IMR-90 (cell line): ENCODE measurements around the gene DGKB. TPM values are rescaled to one million over a fixed set of nuclear protein-coding genes. Genes with fewer than 3 reads are reported as not detected.

Source experiments
- ATAC-seq: fragments of 200-7000 bp; cut with Tn5 transposase; 2 replicates; pipeline ENCODE4 v1.9.1; 2020; ENCODE audit warnings: low read depth, mild to moderate bottlenecking, moderate library complexity
- BruUV-seq: library from RNA; stranded (reverse); fragments of 400-500 nt; replicated peaks from 2 replicates; lab custom pipeline; 2021; lab: Mats Ljungman, UMichigan
- CTCF ChIA-PET: fragments of 300-600 bp; formaldehyde crosslinking; extraction: SDS; loops from one replicate; lab custom pipeline; 2021; ENCODE audit warnings: antibody characterized with exemption; lab: Yijun Ruan, JAX
- POLR2A ChIA-PET: fragments of 300-600 bp; sonication (Branson Sonifier 250); formaldehyde crosslinking; loops from one replicate; lab custom pipeline; 2022; ENCODE audit warnings: antibody characterized with exemption; ENCODE audit not compliant: unreplicated experiment; lab: Charles Lee
- DNase-seq: peaks from one replicate; pipeline ENCODE4 v3.0.0; 2013
- H2AFZ ChIP-seq: replicated peaks from 2 replicates; pipeline ENCODE3; 2013; ENCODE audit warnings: low read length, mild to moderate bottlenecking; ENCODE audit not compliant: poor library complexity
- H2AK5ac ChIP-seq: 2 replicates; pipeline ENCODE4 v1.6.1; 2013; ENCODE audit warnings: low read depth, low read length, inconsistent platforms
- H2AK9ac ChIP-seq: replicated peaks from 2 replicates; pipeline ENCODE3; 2013; ENCODE audit warnings: mild to moderate bottlenecking, low read depth, low read length, moderate library complexity; ENCODE audit not compliant: poor library complexity
- H2BK120ac ChIP-seq: 2 replicates; pipeline ENCODE4 v1.6.1; 2013; ENCODE audit warnings: low read depth, low read length, inconsistent platforms
- H2BK15ac ChIP-seq: 3 replicates; pipeline ENCODE4 v1.6.1; 2013; ENCODE audit warnings: low read depth, low read length, inconsistent platforms
- H2BK20ac ChIP-seq: 2 replicates; pipeline ENCODE4 v1.6.1; 2013; ENCODE audit warnings: low read depth, mild to moderate bottlenecking, inconsistent platforms, low read length, moderate library complexity
- H2BK5ac ChIP-seq: 2 replicates; pipeline ENCODE4 v1.6.1; 2013; ENCODE audit warnings: mild to moderate bottlenecking, low read depth, low read length, inconsistent platforms; ENCODE audit not compliant: poor library complexity, severe bottlenecking
- H3K14ac ChIP-seq: replicated peaks from 2 replicates; pipeline ENCODE4 v1.6.1; 2013; ENCODE audit warnings: low read depth, low read length, inconsistent platforms
- H3K18ac ChIP-seq: 2 replicates; pipeline ENCODE4 v1.6.1; 2013; ENCODE audit warnings: low read depth, low read length, control low read depth
- H3K23ac ChIP-seq: 2 replicates; pipeline ENCODE4 v1.6.1; 2013; ENCODE audit warnings: low read depth, low read length, inconsistent platforms
- H3K27ac ChIP-seq: 2 replicates; pipeline ENCODE4 v1.5.1; 2013; ENCODE audit warnings: mild to moderate bottlenecking, control low read depth, low read length; ENCODE audit not compliant: insufficient read depth
- H3K27me3 ChIP-seq: 2 replicates; pipeline ENCODE4 v1.6.1; 2013; ENCODE audit warnings: low read length; ENCODE audit not compliant: control insufficient read depth, insufficient read depth
- H3K36me3 ChIP-seq: 2 replicates; pipeline ENCODE4 v1.6.1; 2013; ENCODE audit warnings: low read length, mixed read lengths; ENCODE audit not compliant: control insufficient read depth, insufficient read depth
- H3K4ac ChIP-seq: 2 replicates; pipeline ENCODE4 v1.6.1; 2013; ENCODE audit warnings: low read depth, low read length, inconsistent platforms
- H3K4me1 ChIP-seq: 2 replicates; pipeline ENCODE4 v1.6.1; 2013; ENCODE audit warnings: low read length, mixed read lengths; ENCODE audit not compliant: control insufficient read depth, insufficient read depth
- H3K4me2 ChIP-seq: 2 replicates; pipeline ENCODE4 v1.6.1; 2013; ENCODE audit warnings: low read depth, mild to moderate bottlenecking, control low read depth, low read length, moderate library complexity
- H3K4me3 ChIP-seq: 2 replicates; pipeline ENCODE4 v1.5.1; 2013; ENCODE audit warnings: low read depth, mild to moderate bottlenecking, control low read depth, low read length, moderate library complexity; ENCODE audit not compliant: insufficient read depth
- H3K56ac ChIP-seq: 2 replicates; pipeline ENCODE4 v1.6.1; 2013; ENCODE audit warnings: low read length, inconsistent platforms; ENCODE audit not compliant: insufficient read depth; ENCODE audit errors: extremely low read depth
- H3K79me1 ChIP-seq, 2 experiments: 2 replicates each; pipeline ENCODE4 v1.6.1; 2013; ENCODE audit warnings: low read length in 2 of 2, inconsistent platforms in 1 of 2, low read depth in 1 of 2
- H3K9ac ChIP-seq: 2 replicates; pipeline ENCODE4 v1.6.1; 2013; ENCODE audit warnings: low read depth, low read length, control low read depth
- H3K9me1 ChIP-seq: 2 replicates; pipeline ENCODE4 v1.6.1; 2013; ENCODE audit warnings: low read length, inconsistent platforms; ENCODE audit not compliant: insufficient read depth
- H3K9me3 ChIP-seq: 2 replicates; pipeline ENCODE4 v1.6.1; 2013; ENCODE audit warnings: low read length; ENCODE audit not compliant: control insufficient read depth, insufficient read depth
- H4K20me1 ChIP-seq: 2 replicates; pipeline ENCODE4 v1.6.1; 2013; ENCODE audit warnings: low read length, inconsistent platforms; ENCODE audit not compliant: insufficient read depth
- H4K5ac ChIP-seq: 2 replicates; pipeline ENCODE4 v1.6.1; 2013; ENCODE audit warnings: mild to moderate bottlenecking, low read depth, low read length, control low read depth
- H4K8ac ChIP-seq, 2 experiments: 2 replicates each; pipeline ENCODE4 v1.6.1; 2013; ENCODE audit warnings: low read depth in 2 of 2, low read length in 2 of 2, control low read depth in 1 of 2, inconsistent platforms in 1 of 2
- H4K91ac ChIP-seq: 2 replicates; pipeline ENCODE4 v1.6.1; 2013; ENCODE audit warnings: low read depth, low read length, inconsistent platforms; ENCODE audit not compliant: insufficient read depth
- BHLHE40 ChIP-seq: fragments of 150-350 bp; IDR thresholded peaks from 2 replicates; pipeline ENCODE4 v1.6.1; 2016; ENCODE audit warnings: mild to moderate bottlenecking, low read depth, low read length
- CEBPB ChIP-seq: IDR thresholded peaks from 2 replicates; pipeline ENCODE4 v1.6.1; 2012; ENCODE audit warnings: low read depth, low read length, improper control_type of control experiment
- CHD1 ChIP-seq: IDR thresholded peaks from 2 replicates; pipeline ENCODE4 v1.6.1; 2012; ENCODE audit warnings: low read depth, low read length, improper control_type of control experiment
- FOS ChIP-seq: fragments of 150-350 bp; IDR thresholded peaks from 2 replicates; pipeline ENCODE4 v1.6.1; 2016; ENCODE audit warnings: low read depth, low read length
- MAFK ChIP-seq: IDR thresholded peaks from 2 replicates; pipeline ENCODE4 v1.6.1; 2012; ENCODE audit warnings: low read depth, low read length, improper control_type of control experiment
- MAZ ChIP-seq: IDR thresholded peaks from 2 replicates; pipeline ENCODE4 v1.6.1; 2012; ENCODE audit warnings: low read depth, mild to moderate bottlenecking, low read length, improper control_type of control experiment, moderate library complexity, borderline replicate concordance
- MXI1 ChIP-seq: IDR thresholded peaks from 2 replicates; pipeline ENCODE4 v1.6.1; 2012; ENCODE audit warnings: low read depth, mild to moderate bottlenecking, low read length, moderate library complexity, borderline replicate concordance
- NFE2L2 ChIP-seq: fragments of 150-350 bp; IDR thresholded peaks from 2 replicates; pipeline ENCODE4 v1.6.1; 2016; ENCODE audit warnings: low read depth, mild to moderate bottlenecking, low read length
- POLR2A ChIP-seq: IDR thresholded peaks from 2 replicates; pipeline ENCODE4 v1.6.1; 2012; ENCODE audit warnings: mild to moderate bottlenecking, low read depth, low read length
- RAD21 ChIP-seq: IDR thresholded peaks from 2 replicates; pipeline ENCODE4 v1.6.1; 2012; ENCODE audit warnings: low read length, improper control_type of control experiment
- RCOR1 ChIP-seq: IDR thresholded peaks from 2 replicates; pipeline ENCODE4 v1.6.1; 2012; ENCODE audit warnings: mild to moderate bottlenecking, low read length, improper control_type of control experiment; ENCODE audit not compliant: insufficient replicate concordance
- RFX5 ChIP-seq: IDR thresholded peaks from 2 replicates; pipeline ENCODE4 v1.8.0; 2012; ENCODE audit warnings: low read depth, mild to moderate bottlenecking, low read length, moderate library complexity
- SMC3 ChIP-seq: fragments of 150-350 bp; IDR thresholded peaks from 2 replicates; pipeline ENCODE4 v1.6.1; 2016; ENCODE audit warnings: low read depth, mild to moderate bottlenecking, antibody characterized with exemption, low read length, moderate library complexity
- WGBS, 2 experiments: methylation state at CpG; one replicate each; pipeline versions ENCODE4 v1.1.5 to v1.1.7; 2013; ENCODE audit warnings: missing lambda C conversion rate in 2 of 2; ENCODE audit not compliant: insufficient read length in 1 of 2; ENCODE audit errors: extremely low coverage in 2 of 2; 5-methylcytosine and 5-hydroxymethylcytosine counted together
- dilution Hi-C: fragments of 300-500 bp; cut with HindIII; formaldehyde crosslinking; loops from one replicate; pipeline ENCODE4 v1.14.3; 2018; ENCODE audit warnings: low sequenced_read_pairs; ENCODE audit not compliant: unreplicated experiment
- in situ Hi-C: fragments of 300-500 bp; cut with MboI; formaldehyde crosslinking; loops from 3 replicates; pipeline ENCODE4 v1.14.3; 2019; ENCODE audit warnings: low sequenced_read_pairs, inconsistent platforms, mixed read lengths
- intact Hi-C: fragments of 100-400 bp; cut with micrococcal nuclease; formaldehyde crosslinking; loops from 2 replicates; pipeline ENCODE4 v1.10.0; 2022
- polyA plus RNA-seq, 3 experiments: library from polyadenylated mRNA; depleted of rRNA; stranded (reverse); fragments of >200 nt; gene quantifications; 2 replicates each; pipeline ENCODE4 v1.2.3, GENCODE V29; 2012; ENCODE audit warnings: low replicate concordance in 1 of 3
- total RNA-seq: library from RNA; depleted of rRNA; stranded (reverse); fragments of >200 nt; gene quantifications from 2 replicates; pipeline ENCODE4 v1.2.3, GENCODE V29; 2012
- TF ChIP-seq, protein P1 (sequence below): fragments of 150-350 bp; IDR thresholded peaks from 2 replicates; pipeline ENCODE4 v1.6.1; 2016; ENCODE audit warnings: low read depth, mild to moderate bottlenecking, low read length, moderate library complexity, borderline replicate concordance
- TF ChIP-seq, protein P2 (sequence below): conservative IDR thresholded peaks from 2 replicates; pipeline ENCODE4 v1.5.1; 2012; ENCODE audit warnings: mild to moderate bottlenecking, low read depth, low read length, improper control_type of control experiment
- TF ChIP-seq, protein P3 (sequence below): fragments of 150-350 bp; IDR thresholded peaks from 2 replicates; pipeline ENCODE4 v1.6.1; 2017; ENCODE audit warnings: mild to moderate bottlenecking, antibody characterized with exemption, low read length, low read depth

Gene DGKB
- total and polyA plus RNA-seq, 2 of the 4 experiments (the other 2 are of a cell fraction): not detected

DNA sequence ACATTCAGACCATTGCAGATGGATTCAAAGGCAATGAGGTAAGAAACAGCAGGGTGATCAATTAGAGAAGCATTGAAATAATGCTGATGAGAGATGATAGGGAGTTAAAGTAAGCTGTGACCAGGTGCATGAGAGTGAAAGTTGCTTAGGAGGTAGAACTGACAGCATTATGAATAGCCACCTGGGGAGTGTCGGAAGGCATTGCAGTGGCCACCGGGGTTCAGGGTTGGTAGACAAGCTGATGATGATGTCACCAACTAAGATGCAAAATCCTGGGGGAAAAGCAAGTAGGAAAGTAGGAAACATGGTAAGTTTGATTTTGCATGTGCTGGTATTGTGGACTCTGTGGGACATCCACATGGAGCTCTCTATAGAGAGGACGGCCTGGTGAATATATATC lies 701.2 kb downstream of the DGKB start:
- in situ Hi-C loops: no loop called here
- CTCF ChIA-PET: interaction anchor here (0.8 kb wide), 1 partner anchor 13 kb away, joined by 3 read pairs; no protein-coding TSS in a partner anchor

More for the DNA sequence above, 701.2 kb downstream of the DGKB start:
- H4K5ac ChIP-seq: no peak overlapping the region
- no peak for ATAC-seq
- BruUV-seq: no TSS peak
- no peaks in the 10 kb centered on the region for H3K4me1 ChIP-seq
- TF ChIP-seq, protein P1, sequence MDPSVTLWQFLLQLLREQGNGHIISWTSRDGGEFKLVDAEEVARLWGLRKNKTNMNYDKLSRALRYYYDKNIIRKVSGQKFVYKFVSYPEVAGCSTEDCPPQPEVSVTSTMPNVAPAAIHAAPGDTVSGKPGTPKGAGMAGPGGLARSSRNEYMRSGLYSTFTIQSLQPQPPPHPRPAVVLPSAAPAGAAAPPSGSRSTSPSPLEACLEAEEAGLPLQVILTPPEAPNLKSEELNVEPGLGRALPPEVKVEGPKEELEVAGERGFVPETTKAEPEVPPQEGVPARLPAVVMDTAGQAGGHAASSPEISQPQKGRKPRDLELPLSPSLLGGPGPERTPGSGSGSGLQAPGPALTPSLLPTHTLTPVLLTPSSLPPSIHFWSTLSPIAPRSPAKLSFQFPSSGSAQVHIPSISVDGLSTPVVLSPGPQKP: no peak
- no peak for TF ChIP-seq RCOR1
- TF ChIP-seq, protein P2, sequence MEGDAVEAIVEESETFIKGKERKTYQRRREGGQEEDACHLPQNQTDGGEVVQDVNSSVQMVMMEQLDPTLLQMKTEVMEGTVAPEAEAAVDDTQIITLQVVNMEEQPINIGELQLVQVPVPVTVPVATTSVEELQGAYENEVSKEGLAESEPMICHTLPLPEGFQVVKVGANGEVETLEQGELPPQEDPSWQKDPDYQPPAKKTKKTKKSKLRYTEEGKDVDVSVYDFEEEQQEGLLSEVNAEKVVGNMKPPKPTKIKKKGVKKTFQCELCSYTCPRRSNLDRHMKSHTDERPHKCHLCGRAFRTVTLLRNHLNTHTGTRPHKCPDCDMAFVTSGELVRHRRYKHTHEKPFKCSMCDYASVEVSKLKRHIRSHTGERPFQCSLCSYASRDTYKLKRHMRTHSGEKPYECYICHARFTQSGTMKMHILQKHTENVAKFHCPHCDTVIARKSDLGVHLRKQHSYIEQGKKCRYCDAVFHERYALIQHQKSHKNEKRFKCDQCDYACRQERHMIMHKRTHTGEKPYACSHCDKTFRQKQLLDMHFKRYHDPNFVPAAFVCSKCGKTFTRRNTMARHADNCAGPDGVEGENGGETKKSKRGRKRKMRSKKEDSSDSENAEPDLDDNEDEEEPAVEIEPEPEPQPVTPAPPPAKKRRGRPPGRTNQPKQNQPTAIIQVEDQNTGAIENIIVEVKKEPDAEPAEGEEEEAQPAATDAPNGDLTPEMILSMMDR: no peak
- TF ChIP-seq BHLHE40: no peak
- TF ChIP-seq MXI1: no peak
- TF ChIP-seq CEBPB: no peak
- no peak for TF ChIP-seq CHD1
- TF ChIP-seq NFE2L2: no peak
- no peak for TF ChIP-seq SMC3
- no peak for TF ChIP-seq FOS
- TF ChIP-seq, protein P3, sequence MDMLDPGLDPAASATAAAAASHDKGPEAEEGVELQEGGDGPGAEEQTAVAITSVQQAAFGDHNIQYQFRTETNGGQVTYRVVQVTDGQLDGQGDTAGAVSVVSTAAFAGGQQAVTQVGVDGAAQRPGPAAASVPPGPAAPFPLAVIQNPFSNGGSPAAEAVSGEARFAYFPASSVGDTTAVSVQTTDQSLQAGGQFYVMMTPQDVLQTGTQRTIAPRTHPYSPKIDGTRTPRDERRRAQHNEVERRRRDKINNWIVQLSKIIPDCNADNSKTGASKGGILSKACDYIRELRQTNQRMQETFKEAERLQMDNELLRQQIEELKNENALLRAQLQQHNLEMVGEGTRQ: no peak
- no peak for TF ChIP-seq RAD21
- no peak for TF ChIP-seq MAZ
- TF ChIP-seq POLR2A: no peak
- no peak for TF ChIP-seq MAFK
- no peak for TF ChIP-seq RFX5
- no peak for DNase-seq
- dilution Hi-C loops: no loop called here
- no peaks in the 10 kb centered on the region for H3K36me3 ChIP-seq
- H4K91ac ChIP-seq: no peak overlapping the region
- no peaks in the 10 kb centered on the region for H3K9me3 ChIP-seq
- H2BK120ac ChIP-seq: no peak overlapping the region
- no peak overlapping the region for H3K9ac ChIP-seq
- H4K20me1 ChIP-seq: no peaks in the 10 kb centered on the region
- no peak overlapping the region for H2AK9ac ChIP-seq
- no peak overlapping the region for H3K23ac ChIP-seq
- no peak overlapping the region for H3K18ac ChIP-seq
- no peak overlapping the region for H3K27ac ChIP-seq
- no peak overlapping the region for H3K4me2 ChIP-seq
- H3K79me1 ChIP-seq: no peaks in the 10 kb centered on the region
- H3K9me1 ChIP-seq: no peaks in the 10 kb centered on the region
- H3K14ac ChIP-seq: no peak overlapping the region
- H3K4me3 ChIP-seq: no peak overlapping the region
- H2BK5ac ChIP-seq: no peak overlapping the region
- WGBS, 2 experiments: 90% methylated on average over 2 of the region's 3 CpGs; no CpG with 5 or more reads in 1 of the 2 experiments
- H2AK5ac ChIP-seq: no peak overlapping the region
- no peak overlapping the region for H4K8ac ChIP-seq
- no peaks in the 10 kb centered on the region for H3K27me3 ChIP-seq
- H2AFZ ChIP-seq: no peak overlapping the region
- POLR2A ChIA-PET: no interaction called here
- no peak overlapping the region for H3K56ac ChIP-seq
- intact Hi-C loops: no loop called here
- H2BK20ac ChIP-seq: no peak overlapping the region
- no peak overlapping the region for H2BK15ac ChIP-seq
- no peak overlapping the region for H3K4ac ChIP-seq
